Astrocyte (in vitro differentiated cells and primary cell): ENCODE data around the gene UFSP1. TPM values are rescaled to one million over a fixed set of nuclear protein-coding genes. Genes with fewer than 3 reads are reported as not detected.

Experiments used
- DNase-seq: peaks from one replicate; pipeline ENCODE4 v3.0.0-alpha.2; 2010; ENCODE audit warnings: low read depth
- FAIRE-seq: peaks from 2 replicates; lab custom pipeline; 2011; peaks lifted over from hg19 to GRCh38; lab: Jason Lieb, UNC
- H2AFZ ChIP-seq: 2 replicates; pipeline ENCODE4 v1.6.0; 2012; ENCODE audit warnings: low read depth, low read length, inconsistent platforms
- H3K27ac ChIP-seq: 2 replicates; pipeline ENCODE4 v1.5.1; 2011; ENCODE audit warnings: low read depth, low read length, inconsistent platforms
- H3K27me3 ChIP-seq: 2 replicates; pipeline ENCODE4 v1.6.0; 2011; ENCODE audit warnings: low read length, inconsistent platforms; ENCODE audit not compliant: insufficient read depth
- H3K36me3 ChIP-seq: 2 replicates; pipeline ENCODE4 v1.5.1; 2011; ENCODE audit warnings: low read length, inconsistent platforms; ENCODE audit not compliant: insufficient read depth
- H3K4me1 ChIP-seq: 2 replicates; pipeline ENCODE4 v1.5.1; 2011; ENCODE audit warnings: low read length, inconsistent platforms; ENCODE audit not compliant: insufficient read depth
- H3K4me2 ChIP-seq: 2 replicates; pipeline ENCODE4 v1.6.0; 2012; ENCODE audit warnings: low read length, inconsistent platforms
- H3K4me3 ChIP-seq: 2 replicates; pipeline ENCODE4 v1.5.1; 2011; ENCODE audit warnings: low read depth, mild to moderate bottlenecking, low read length, inconsistent platforms; ENCODE audit not compliant: insufficient read depth
- H3K79me2 ChIP-seq: 2 replicates; pipeline ENCODE4 v1.6.0; 2012; ENCODE audit warnings: mild to moderate bottlenecking, low read length, inconsistent platforms; ENCODE audit not compliant: insufficient read depth
- H3K9ac ChIP-seq: 2 replicates; pipeline ENCODE4 v1.6.0; 2012; ENCODE audit warnings: mild to moderate bottlenecking, low read length, inconsistent platforms
- H3K9me3 ChIP-seq: 2 replicates; pipeline ENCODE4 v1.5.1; 2012; ENCODE audit warnings: low read depth, mild to moderate bottlenecking, low read length, inconsistent platforms; ENCODE audit not compliant: insufficient read depth
- H4K20me1 ChIP-seq: 2 replicates; pipeline ENCODE4 v1.6.0; 2012; ENCODE audit warnings: low read length, inconsistent platforms; ENCODE audit not compliant: insufficient read depth
- H3K27ac Mint-ChIP-seq: one replicate; pipeline ENCODE4 v1.8.0; 2021; ENCODE audit warnings: mild to moderate bottlenecking, mixed read lengths; ENCODE audit not compliant: unreplicated experiment
- H3K27me3 Mint-ChIP-seq: one replicate; pipeline ENCODE4 v1.8.0; 2021; ENCODE audit warnings: low read depth, mixed read lengths; ENCODE audit not compliant: unreplicated experiment
- H3K36me3 Mint-ChIP-seq: one replicate; pipeline ENCODE4 v1.8.0; 2021; ENCODE audit warnings: low read depth, mixed read lengths; ENCODE audit not compliant: unreplicated experiment
- H3K4me1 Mint-ChIP-seq: one replicate; pipeline ENCODE4 v1.8.0; 2021; ENCODE audit warnings: low read depth, mixed read lengths; ENCODE audit not compliant: unreplicated experiment
- H3K4me3 Mint-ChIP-seq: one replicate; pipeline ENCODE4 v1.8.0; 2021; ENCODE audit warnings: mild to moderate bottlenecking, moderate library complexity, mixed read lengths; ENCODE audit not compliant: unreplicated experiment
- H3K9me3 Mint-ChIP-seq: one replicate; pipeline ENCODE4 v1.8.0; 2021; ENCODE audit warnings: mild to moderate bottlenecking, mixed read lengths; ENCODE audit not compliant: unreplicated experiment
- CTCF ChIP-seq: IDR thresholded peaks from 2 replicates; pipeline ENCODE4 v1.5.1; 2011; ENCODE audit warnings: low read depth, mild to moderate bottlenecking, inconsistent platforms, low read length, moderate library complexity; ENCODE audit not compliant: insufficient read depth
- EZH2 ChIP-seq: IDR thresholded peaks from 2 replicates; pipeline ENCODE4 v1.6.1; 2012; ENCODE audit warnings: mild to moderate bottlenecking, low read length, inconsistent platforms; ENCODE audit not compliant: insufficient read depth
- microRNA-seq: library from miRNA; unstranded; fragments of <30 nt; microRNA quantifications from one replicate; pipeline ENCODE4 v1.2.0, GENCODE V29; 2020
- total RNA-seq: library from RNA; stranded (reverse); gene quantifications from 2 replicates; pipeline ENCODE4 v1.2.1, GENCODE V29; 2021

Gene UFSP1
- total RNA-seq, 1 donor from 2014 or later: 2.7 TPM

DNA sequence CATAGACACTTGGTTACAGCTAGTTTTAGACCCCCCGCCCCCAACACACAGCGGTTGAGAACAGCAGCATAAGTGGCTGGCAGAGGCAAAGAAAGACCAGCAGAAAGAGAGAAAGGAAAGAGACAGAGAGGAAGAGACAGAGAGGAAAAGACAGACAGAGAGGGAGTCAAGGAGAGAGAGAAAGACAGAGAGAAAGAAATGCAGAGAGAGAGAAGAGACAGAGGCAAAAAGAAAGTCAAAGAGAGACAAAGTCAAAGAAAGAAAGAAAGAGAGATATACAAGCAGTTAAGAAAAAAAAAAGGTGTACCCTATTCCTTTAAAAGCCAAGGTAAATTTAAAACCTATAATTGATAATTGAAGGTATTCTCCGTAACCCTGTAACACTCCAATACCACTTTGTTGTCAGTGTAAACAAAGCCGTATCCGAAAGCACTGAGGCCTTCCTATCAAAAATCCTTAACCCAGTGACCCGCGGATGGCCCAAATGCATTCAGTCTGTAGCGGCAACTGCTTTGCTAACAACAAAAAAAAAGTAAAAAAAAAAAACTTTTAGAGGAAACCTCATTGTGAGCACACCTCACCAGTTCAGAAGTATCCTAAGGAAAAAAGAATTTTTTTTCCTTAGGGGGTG is 48.9 kb downstream of the UFSP1 start:
- no peaks in the 10 kb centered on the region for H3K27me3 Mint-ChIP-seq
- peaks cover 16% of the 10 kb centered on the region for H3K4me1 Mint-ChIP-seq
- DNase-seq (no peak), FAIRE-seq (no peak)
- peaks cover 2% of the 10 kb centered on the region for H3K36me3 Mint-ChIP-seq
- Histone ChIP-seq H3K4me3 (no peak overlapping the region), H3K9me3 (no peaks in the 10 kb centered on the region), H3K27me3 (no peaks in the 10 kb centered on the region), H3K4me2 (no peak overlapping the region), H3K4me1 (peaks cover 2% of the 10 kb centered on the region), H3K9ac (no peak overlapping the region), H4K20me1 (no peaks in the 10 kb centered on the region), H2AFZ (no peak overlapping the region), H3K79me2 (no peaks in the 10 kb centered on the region), H3K36me3 (no peaks in the 10 kb centered on the region), H3K27ac (no peak overlapping the region)
- peak overlapping the region; percentile 11 for H3K4me3 Mint-ChIP-seq
- TF ChIP-seq CTCF (no peak), EZH2 (no peak)
- H3K27ac Mint-ChIP-seq: peak overlapping the region; percentile 60
- no peaks in the 10 kb centered on the region for H3K9me3 Mint-ChIP-seq

GRCh38 chr7:100839361-100839760 is 50.2 kb downstream of the UFSP1 start:
- H3K9me3 ChIP-seq: no peaks in the 10 kb centered on the region
- H3K9me3 Mint-ChIP-seq: peaks cover under 1% of the 10 kb centered on the region
- H3K4me1 Mint-ChIP-seq: peaks cover 17% of the 10 kb centered on the region
- no peak overlapping the region for H3K9ac ChIP-seq
- H4K20me1 ChIP-seq: no peaks in the 10 kb centered on the region
- H3K27me3 ChIP-seq: no peaks in the 10 kb centered on the region
- FAIRE-seq (no peak), DNase-seq (no peak)
- H3K4me2 ChIP-seq: no peak overlapping the region
- H3K79me2 ChIP-seq: no peaks in the 10 kb centered on the region
- H3K27ac ChIP-seq: no peak overlapping the region
- H3K36me3 Mint-ChIP-seq: peaks cover 2% of the 10 kb centered on the region
- H3K27ac Mint-ChIP-seq: no peak overlapping the region
- H3K27me3 Mint-ChIP-seq: no peaks in the 10 kb centered on the region
- H2AFZ ChIP-seq: no peak overlapping the region
- TF ChIP-seq EZH2 (no peak), CTCF (no peak)
- H3K36me3 ChIP-seq: no peaks in the 10 kb centered on the region
- no peak overlapping the region for H3K4me3 Mint-ChIP-seq
- H3K4me1 ChIP-seq: peaks cover 2% of the 10 kb centered on the region
- H3K4me3 ChIP-seq: no peak overlapping the region

Small RNAs within 50 kb of the gene (microRNA-seq; reads per million reads assigned to microRNA genes)
- 3.0 reads per million, percentile 6 among the genes with 10 or more reads in this experiment for gene MIR6875

Other genes with a start within 250 kb of the UFSP1 start
- 0.26 and 0.50 TPM in 2 replicates for gene TFR2, start 248.2 kb downstream of the UFSP1 start, total RNA-seq
- gene ACTL6B, start 233.3 kb downstream of the UFSP1 start, total RNA-seq: not detected in 2 replicates
- 270 and 274 TPM in 2 replicates for gene GNB2, start 216.0 kb downstream of the UFSP1 start, total RNA-seq
- 21.3 and 23.2 TPM in 2 replicates for gene GIGYF1, start 195.5 kb downstream of the UFSP1 start, total RNA-seq
- gene POP7, start 183.6 kb downstream of the UFSP1 start, total RNA-seq: 39.1 and 40.6 TPM in 2 replicates
- not detected in 2 replicates for gene EPO, start 169.2 kb downstream of the UFSP1 start, total RNA-seq
- gene ZAN, start 156.1 kb downstream of the UFSP1 start, total RNA-seq: not detected in 2 replicates
- gene EPHB4, start 62.2 kb downstream of the UFSP1 start, total RNA-seq: 62.4 and 73.6 TPM in 2 replicates
- gene SLC12A9, start 37.0 kb downstream of the UFSP1 start, total RNA-seq: 26.7 and 30.5 TPM in 2 replicates
- 86.9 and 99.9 TPM in 2 replicates for gene TRIP6, start 22.3 kb downstream of the UFSP1 start, total RNA-seq
- gene SRRT, start 14.6 kb downstream of the UFSP1 start, total RNA-seq: 112 and 118 TPM in 2 replicates
- 12.1 and 18.9 TPM in 2 replicates for gene ACHE, start 6.2 kb upstream of the UFSP1 start, total RNA-seq
- 0.61 TPM in 1 of 2 replicates, not detected in the other for gene MUC3A, start 59.8 kb upstream of the UFSP1 start, total RNA-seq
- 2.5 and 2.8 TPM in 2 replicates for gene MUC12, start 79.8 kb upstream of the UFSP1 start, total RNA-seq
- gene MUC17, start 130.4 kb upstream of the UFSP1 start, total RNA-seq: not detected in 2 replicates
- gene TRIM56, start 195.8 kb upstream of the UFSP1 start, total RNA-seq: 24.2 and 24.4 TPM in 2 replicates
- 1,303 and 1,496 TPM in 2 replicates for gene SERPINE1, start 237.4 kb upstream of the UFSP1 start, total RNA-seq